CD4-positive, alpha-beta T cell treated with Interleukin-4 for 4 hours (primary cell): ENCODE measurements around the gene BLOC1S3.
"Not testable (repeated sequence)": the region's sequence is repeated elsewhere in the genome, so short reads cannot be mapped to it uniquely, and the experiment has no call there.

Source experiments
- DNase-seq: peaks from one replicate; pipeline ENCODE4 v3.0.0-alpha.2; 2020

Gene BLOC1S3

GRCh38 chr19:45186509-45187334 lies 8.1 kb downstream of the BLOC1S3 start:
- no peak for DNase-seq

- DNase-seq = peak; percentile 50
Measured at GRCh38 chr19:45187421-45188100, 9.0 kb downstream of the BLOC1S3 start.

GRCh38 chr19:45189971-45190370 lies 11.4 kb downstream of the BLOC1S3 start:
- DNase-seq = no peak

- no peak for DNase-seq
Measured at GRCh38 chr19:45191375-45191774, 12.8 kb downstream of the BLOC1S3 start.

GRCh38 chr19:45195764-45196163 lies 17.2 kb downstream of the BLOC1S3 start:
- no peak for DNase-seq

- DNase-seq = no peak
Measured at GRCh38 chr19:45200568-45200967, 22.0 kb downstream of the BLOC1S3 start.

GRCh38 chr19:45202637-45203036 lies 24.1 kb downstream of the BLOC1S3 start:
- DNase-seq = no peak

- no peak for DNase-seq
Measured at GRCh38 chr19:45205810-45206209, 27.2 kb downstream of the BLOC1S3 start.

GRCh38 chr19:45206328-45206727 lies 27.7 kb downstream of the BLOC1S3 start:
- DNase-seq = no peak

- no peak for DNase-seq
Measured at GRCh38 chr19:45211751-45212381, 33.3 kb downstream of the BLOC1S3 start.

GRCh38 chr19:45213031-45213430 lies 34.4 kb downstream of the BLOC1S3 start:
- DNase-seq = no peak

GRCh38 chr19:45215391-45216191 lies 37.0 kb downstream of the BLOC1S3 start:
- no peak for DNase-seq

- no peak for DNase-seq
Measured at GRCh38 chr19:45216667-45217066, 38.1 kb downstream of the BLOC1S3 start.

GRCh38 chr19:45217193-45217956 lies 38.8 kb downstream of the BLOC1S3 start:
- DNase-seq = no peak

GRCh38 chr19:45217957-45218334 lies 39.4 kb downstream of the BLOC1S3 start:
- DNase-seq = no peak

GRCh38 chr19:45218426-45218825 lies 39.8 kb downstream of the BLOC1S3 start:
- DNase-seq = no peak

- DNase-seq = no peak
Measured at GRCh38 chr19:45218911-45219743, 40.5 kb downstream of the BLOC1S3 start.

- no peak for DNase-seq
Measured at GRCh38 chr19:45222724-45223123, 44.1 kb downstream of the BLOC1S3 start.

GRCh38 chr19:45223879-45224278 lies 45.3 kb downstream of the BLOC1S3 start:
- no peak for DNase-seq

GRCh38 chr19:45224645-45225044 lies 46.1 kb downstream of the BLOC1S3 start:
- DNase-seq = no peak

- DNase-seq = not testable (repeated sequence)
Measured at GRCh38 chr19:45229056-45229455, 50.5 kb downstream of the BLOC1S3 start.
